SKM-1 (cell line): ENCODE results near the gene MED15.

Experiments
- DNase-seq: peaks from one replicate; lab custom pipeline; 2025; ENCODE audit not compliant: unreplicated experiment; lab: John Stamatoyannopoulos, UW

The MED15 gene

DNA sequence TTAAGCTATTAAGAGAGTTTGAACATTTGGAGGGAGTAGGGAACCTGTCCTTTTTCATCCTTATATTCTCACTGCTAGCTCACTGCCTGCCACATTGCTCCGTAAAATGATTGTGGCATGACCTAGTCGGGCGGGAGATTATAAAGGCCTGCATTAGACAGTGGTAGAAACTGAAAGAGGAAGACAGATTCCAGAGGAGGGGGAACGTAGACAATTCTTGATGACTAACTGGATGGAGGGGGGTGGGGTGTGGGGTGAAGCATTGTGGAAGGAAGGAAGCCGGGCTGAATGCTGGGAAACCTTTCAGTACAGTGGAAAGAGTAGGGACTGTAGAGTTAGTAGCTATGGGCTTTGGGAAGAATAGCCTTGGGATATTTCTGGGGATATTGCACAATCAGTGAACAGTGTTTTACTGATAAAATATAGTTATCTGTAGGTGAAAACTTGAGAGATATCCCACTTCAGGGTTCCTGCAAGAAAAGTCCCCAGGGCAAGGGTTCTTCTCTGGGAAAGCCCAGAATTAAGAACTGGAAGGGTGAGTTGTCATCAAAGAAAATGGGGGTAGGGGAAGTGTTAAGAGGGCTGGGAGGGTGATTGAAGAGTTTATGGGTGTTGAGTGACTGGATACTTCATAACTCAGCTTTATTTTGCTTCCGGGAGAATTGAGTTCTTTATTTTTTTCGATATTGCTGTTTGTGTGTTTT, 2.1 kb downstream of the MED15 start:
- peak; percentile 88 for DNase-seq

DNA sequence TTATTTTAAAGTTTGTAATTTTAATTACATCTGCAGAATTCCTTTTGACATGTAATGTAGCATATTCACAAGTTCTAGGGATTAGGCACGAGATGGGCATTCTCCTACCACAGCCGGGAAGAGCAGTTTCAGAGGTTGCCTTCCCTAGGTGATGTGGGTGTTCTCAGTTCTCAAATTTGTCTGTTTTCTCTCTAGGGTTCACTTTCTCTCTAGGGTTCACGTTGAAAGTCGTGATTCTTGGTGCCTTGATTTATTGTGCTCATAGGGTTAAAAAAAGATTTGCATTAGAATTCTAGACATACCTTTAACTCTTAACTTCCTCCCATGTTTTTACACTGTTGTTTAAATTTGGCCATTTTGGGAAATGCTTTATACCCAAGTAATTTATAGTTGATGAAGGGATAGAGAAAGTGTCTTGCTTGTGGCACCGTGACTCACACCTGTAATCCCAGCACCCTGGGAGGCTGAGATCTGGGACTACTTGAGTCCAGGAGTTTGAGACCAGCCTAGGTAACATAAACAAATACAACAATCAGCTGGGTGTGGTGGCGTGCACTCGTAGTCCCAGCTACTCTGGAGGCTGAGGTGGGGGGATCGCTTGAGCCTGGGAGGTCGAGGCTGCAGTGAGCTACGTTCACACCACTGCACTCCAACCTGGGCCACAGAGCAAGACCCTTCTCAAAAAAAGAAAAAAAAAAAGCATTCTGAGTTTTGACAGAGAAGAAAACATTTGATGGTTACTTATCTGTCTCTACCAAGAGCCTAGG, 3.6 kb downstream of the MED15 start:
- DNase-seq = no peak

DNA sequence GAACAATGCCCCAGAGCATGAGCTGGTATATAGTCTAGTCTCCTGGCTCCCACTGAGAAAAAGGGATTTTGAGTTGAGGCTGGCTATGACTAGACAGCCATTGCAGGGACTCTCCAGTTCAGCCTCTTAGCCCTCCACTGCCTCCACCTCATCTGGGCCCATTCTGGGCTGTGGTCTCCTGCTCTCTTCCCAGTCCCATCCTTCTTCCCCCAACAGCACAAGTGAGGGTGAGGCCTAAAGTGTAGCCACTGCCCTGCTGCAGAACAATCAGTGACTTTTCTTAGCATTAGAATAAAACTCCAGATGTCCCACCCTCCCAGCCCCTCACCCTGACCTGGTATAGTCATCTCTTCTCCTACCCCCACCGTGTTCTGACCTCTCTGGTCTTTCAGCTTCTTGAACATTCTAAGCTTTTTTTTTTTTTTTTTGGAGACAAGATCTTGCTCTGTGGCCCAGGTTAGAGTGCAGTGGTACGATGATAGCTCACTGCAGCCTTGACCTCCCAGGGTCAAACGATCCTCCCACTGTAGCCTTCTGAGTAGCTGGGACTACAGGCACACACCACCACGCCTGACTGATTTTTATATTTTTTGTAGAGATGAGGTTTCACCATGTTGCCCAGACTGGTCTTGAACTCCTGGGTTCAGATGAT, 4.3 kb downstream of the MED15 start:
- DNase-seq = no peak

DNA sequence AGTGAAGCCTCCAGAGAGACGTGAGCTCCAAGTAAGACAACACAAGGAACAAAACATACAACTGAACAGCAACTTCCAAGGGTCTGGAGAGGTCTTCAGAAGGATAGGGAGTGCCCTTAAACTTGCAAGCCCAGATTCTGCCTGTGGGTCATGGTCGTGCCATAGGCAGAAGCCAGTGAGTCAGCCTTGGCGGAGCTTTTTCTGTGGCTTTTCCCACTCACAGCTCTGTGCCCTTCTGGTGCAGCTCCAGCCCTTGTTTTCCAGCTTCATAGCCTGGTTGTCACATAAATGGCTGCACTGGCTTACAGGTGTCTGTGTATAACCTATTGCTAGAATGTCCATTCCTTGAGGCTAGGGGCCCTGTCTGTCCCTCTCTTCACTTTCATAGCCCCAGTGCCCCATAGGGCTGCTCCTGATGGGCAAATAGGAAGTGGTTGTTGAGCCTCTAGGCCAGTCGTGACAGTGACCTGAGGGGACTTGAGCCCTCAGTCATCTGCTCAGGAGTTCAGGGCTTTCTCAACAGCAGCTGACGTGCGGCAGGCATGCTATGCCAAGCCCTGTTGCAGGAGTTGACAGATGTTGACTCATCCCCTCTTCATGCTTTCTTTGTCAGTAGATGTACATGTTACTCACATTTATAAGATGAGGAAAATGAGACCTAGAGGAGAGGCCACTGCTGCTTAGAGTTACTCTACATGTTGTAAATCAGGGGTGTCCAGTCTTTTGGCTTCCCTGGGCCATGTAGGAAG, 7.4 kb downstream of the MED15 start:
- no peak for DNase-seq

DNA sequence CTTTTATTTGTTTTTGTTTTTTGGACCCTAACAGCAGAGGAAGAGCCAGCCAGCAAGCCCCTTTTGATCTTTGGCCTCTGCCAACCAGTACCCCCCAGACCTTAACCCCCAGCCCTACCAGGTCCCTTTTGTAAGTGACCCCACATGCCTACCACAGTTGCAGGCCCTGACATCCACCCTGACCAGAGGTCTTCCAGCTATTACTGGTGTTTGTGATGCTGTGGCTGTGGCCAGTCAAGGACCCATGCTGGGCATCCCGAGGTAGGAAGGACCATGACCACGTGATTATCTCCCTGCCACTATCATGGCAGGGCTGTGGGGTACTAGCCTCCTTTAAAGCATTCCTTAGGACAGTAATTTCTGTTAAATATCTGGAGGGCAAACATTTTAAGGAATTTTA, 9.0 kb downstream of the MED15 start:
- DNase-seq = no peak

DNA sequence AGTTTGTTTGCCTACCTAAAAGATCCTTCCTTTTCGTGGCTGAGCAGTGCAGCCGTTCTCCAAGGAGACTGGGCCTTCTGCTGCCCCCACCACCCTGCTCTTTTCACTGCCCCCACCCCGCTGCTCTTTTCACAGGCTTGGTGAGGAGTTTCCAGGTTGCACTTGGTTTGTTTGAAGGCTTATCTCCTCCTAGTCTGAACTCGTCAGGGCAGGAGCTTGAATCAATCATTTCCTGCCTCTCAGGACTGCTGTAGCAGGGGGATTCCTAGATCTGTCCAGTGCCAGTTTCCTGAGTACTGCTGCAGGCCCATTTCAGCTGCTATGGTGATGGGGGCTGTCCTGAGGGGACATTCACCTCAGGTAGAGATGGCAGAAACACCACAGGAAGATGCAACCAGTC, 10.0 kb downstream of the MED15 start:
- DNase-seq = no peak

DNA sequence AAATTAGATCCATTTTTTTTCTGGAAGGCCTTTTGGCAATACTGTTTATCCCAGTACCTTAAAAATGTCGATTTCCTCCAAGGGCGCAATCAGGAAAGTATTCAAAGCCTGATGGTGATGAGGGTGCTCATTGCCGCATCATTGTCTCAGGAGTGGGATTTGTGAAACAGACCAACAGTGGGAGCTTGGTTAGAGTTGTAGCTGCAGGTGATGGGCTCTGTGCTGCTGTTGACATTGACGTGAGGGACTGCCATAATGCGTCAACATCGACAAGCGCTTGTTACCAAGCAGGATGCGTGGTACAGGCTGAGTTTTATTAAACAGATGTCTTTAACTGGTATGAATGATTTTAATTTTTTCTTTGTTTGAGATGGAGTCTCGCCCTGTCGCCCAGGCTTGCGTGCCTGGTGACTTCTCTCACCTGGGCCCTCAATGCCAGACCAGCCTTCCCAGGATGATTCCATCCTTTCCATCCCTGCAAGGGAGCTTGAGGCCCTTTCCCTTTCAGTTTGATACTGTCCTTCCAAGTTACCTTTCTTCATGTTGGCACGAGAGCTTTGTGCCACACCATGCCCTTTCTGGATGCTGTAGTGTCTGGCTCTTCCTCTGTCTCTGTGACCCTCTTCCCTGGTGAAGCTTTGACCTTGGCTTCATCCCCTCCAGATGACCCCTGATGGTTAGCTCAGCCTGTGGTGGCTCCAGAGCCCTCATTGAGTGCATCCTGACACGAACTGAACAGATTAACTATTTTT, 10.6 kb downstream of the MED15 start:
- no peak for DNase-seq

DNA sequence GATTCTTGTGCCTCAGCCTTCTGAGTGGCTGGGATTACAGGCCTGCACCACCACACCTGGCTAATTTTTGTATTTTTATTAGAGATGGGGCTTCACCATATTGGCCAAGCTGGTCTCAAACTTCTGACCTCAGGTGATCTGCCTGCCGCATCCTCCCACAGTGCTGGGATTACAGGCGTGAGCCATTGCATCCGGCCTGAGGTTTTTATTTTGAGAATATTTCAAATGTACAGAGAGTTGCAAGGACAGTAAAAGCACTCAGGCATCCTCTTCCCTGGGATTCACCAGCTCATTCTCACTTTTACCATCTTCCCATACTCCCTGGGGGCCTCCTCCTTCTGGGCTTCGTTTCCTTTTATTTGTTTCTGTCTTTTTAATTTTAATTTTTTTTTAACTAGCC, 12.1 kb downstream of the MED15 start:
- no peak for DNase-seq

DNA sequence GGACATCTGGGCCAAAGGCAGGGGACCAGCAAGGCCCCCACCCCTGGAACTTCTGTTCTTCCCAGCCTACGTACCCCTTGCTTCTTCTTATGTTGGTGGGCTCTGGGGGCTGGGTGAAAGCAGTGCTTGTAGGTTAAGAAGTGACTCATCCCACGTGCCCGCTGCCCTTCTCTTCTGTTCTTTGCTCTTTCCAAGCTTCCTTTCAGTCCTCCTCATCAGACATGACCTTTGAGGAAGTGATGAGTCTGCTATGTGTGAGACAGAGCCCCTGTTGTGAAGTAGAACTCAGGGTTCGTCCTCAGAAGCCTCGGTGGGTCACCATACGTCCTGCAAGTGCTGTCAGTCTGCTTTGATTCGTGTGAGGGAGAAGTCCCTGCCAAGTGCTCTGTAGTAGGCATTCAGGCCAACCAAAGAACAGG, 12.7 kb downstream of the MED15 start:
- DNase-seq = no peak

DNA sequence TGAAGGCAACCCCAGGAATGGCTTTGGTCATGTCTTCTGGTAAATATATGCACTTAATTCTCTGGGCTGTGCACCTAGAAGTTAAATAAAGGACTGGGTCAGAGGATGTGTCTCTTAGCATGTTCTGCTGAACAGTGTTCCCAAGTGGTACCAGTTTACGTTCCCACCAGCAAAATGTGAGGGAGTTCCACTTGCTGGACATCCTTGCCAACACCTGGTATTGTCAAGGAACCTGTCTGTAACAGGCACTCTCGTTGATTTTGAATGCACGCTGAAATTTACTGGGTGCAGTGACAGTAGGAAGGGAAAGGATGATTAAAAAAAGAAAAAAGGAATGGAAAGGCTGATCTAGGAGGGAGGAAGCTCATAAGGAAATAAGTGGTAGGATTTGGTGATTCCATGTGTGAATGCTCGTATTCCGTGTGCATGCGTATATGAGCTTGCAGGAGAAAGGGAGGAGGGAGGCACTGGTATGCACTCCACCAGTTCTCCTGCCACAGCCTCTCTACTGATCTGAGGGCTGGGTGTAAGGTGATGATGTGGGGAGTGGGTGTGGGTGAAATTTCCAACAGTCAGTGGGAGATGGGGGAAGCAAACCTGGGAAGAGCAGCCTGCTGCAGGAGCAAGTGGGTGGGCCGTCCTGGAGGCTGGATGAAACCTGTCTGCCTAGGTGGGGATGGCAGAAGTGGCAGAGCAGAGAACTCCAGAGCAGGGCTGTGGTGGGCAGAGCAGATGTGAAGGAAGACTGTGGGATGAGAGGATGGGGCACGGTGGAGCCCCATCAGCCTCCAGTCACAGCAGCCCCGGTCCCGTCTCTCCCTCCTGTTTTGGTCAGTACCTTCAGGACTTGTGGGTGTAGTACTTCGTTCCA, 15.0 kb downstream of the MED15 start:
- DNase-seq = no peak

DNA sequence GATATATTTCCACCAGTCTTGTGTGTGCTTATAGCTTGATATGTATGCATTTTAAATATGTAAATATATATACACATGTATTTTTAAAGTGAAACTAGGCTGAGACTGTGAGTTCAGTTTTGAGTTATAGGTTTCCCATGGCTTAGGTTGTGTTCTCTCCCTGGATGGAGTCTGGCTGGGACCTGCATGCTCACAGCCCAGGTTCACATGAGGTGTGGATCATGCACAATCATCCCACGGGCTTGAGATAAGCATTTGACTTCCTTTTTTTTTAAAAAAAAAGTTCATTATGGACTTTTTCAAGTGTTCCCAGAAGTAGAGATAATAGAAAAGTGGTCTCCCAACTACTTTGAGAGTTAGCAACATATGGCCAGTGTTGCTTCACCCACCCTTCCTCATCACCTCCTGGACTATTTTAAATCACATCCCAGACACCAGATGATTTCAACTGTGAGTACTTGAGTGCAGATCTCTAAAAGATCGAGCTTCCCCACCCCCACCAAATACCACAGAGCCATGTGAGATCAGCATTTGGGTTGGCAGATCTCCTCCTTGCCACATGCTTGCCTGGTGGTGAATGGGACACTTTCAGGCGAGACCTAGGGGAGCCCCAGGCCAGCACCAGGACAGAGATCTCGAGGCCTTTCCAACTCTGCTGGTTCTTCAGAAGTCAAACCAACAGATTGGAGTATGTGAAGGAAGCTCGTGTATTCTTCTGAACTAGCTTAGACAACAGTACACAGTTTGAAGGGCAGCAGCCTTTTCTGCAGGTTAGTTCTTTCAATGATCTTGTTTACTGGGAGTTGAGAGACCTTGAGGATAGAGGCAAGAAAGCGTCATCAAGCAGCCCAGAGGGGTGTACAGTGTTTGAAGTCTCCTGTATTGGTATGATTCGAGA, 15.9 kb downstream of the MED15 start:
- no peak for DNase-seq

DNA sequence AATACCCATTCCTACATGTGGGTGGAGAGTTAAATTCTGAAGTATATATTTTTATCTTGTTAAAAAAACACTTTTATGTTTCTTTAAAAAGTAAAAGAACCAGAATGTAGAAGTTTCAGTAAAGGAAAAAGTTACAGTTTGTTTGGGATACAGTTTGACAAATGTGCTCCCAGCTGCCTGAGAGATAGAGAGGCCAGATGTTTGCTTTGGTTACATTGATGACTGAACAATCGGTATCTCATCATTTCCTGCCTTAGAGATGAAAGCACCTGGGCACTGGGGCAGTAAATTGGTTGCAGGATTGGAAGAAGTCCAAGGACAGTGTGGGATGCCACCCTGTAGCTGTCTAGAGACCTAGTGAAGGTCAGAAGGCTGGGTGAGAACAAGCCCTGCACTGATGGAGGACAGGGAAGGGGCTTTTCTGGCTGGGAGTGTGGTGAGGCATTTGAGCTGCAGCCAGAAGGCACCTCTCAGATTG, 16.6 kb downstream of the MED15 start:
- no peak for DNase-seq

DNA sequence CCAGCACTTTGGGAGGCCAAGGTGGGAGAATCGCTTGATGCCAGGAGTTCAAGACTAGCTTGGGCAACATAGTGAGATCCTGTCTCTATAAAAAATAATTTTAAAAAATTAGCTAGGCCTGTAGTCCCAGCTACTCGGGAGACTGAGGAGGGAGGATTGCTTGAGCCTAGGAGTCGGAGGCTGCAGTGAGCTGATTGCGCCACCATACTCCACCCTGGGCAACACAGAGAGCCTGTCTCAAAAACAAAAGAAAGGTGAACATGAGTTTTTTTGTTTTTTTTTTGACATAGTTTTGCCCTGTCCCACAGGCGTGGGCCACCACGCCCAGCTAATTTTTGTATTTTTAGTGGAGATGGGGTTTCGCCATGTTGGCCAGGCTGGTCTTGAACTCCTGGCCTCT, 17.6 kb downstream of the MED15 start:
- DNase-seq = no peak

DNA sequence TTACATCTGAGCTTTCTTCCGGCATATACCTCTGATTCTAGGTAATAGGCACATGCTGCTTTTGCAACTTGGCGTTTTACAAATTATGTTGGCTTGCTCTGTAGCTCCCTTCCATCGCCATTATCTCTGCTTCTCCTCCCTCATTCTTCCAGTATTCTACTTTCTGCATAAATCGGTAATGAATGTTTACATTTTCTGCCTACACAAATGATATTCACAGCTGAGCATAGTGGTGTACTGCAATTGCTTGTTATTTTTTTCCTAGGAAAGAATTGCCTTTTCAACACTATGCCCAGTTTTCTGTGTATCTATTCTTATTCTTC, 18.9 kb downstream of the MED15 start:
- no peak for DNase-seq

DNA sequence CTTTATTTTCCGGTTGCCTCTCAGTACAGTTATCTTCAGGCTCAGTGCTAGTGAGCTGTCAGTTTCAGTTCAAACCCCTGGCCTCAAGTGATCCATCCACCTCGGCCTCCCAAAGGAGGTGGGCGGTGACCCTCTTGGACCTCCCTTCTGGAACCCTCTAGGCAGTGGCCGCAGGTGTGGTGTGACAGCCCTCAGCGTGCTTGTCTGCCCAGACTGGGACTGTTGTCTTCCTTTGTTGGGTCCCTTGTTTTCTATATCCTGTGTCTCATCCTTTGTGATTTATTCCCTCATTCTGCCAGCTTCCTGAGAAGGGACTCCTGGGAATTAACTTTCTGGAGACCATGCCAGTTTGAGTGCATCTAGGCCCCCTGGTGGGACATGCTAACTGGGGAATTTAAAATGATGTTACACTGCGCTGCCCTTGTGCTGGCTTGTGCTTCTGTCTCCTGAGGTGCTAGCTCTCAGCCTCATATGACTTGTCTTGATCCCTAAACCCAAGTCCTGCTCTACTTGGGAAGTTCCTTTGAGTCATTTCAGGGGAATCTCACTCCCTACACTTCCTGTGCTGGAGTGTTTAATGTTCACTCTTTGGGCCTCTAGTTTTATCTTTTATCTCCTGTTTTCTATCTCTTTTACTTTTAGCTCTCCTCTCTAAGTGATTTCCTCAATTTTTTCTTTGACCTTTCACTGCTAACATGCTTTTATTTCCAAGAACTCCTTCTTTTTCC, 19.4 kb downstream of the MED15 start:
- DNase-seq = no peak

DNA sequence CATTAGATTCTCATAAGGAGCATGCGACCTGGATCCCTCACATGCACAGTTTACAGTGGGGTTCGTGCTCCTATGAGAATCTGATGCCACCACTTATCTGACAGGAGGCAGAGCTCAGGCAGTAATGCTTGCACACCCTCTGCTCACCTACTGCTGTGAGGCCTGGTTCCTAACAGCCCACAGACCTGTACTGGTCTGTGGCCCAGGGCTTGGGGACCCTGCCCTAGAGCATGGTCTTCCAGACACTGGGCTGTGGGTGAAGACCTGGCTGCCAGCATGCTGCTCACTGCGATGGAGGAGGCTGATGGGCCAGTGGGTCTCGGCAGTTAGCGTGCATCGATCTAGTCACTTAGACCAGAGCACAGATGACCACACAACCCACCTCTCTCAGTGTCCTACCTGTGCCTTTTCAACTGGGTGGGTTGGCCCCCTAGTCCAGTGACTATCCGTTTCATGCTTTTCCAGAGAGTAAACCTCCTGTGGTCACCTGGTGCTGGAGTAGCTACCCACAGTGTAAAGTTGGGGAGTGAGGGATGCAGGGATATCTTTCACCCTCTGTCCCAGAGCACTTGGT, 21.1 kb downstream of the MED15 start:
- no peak for DNase-seq

DNA sequence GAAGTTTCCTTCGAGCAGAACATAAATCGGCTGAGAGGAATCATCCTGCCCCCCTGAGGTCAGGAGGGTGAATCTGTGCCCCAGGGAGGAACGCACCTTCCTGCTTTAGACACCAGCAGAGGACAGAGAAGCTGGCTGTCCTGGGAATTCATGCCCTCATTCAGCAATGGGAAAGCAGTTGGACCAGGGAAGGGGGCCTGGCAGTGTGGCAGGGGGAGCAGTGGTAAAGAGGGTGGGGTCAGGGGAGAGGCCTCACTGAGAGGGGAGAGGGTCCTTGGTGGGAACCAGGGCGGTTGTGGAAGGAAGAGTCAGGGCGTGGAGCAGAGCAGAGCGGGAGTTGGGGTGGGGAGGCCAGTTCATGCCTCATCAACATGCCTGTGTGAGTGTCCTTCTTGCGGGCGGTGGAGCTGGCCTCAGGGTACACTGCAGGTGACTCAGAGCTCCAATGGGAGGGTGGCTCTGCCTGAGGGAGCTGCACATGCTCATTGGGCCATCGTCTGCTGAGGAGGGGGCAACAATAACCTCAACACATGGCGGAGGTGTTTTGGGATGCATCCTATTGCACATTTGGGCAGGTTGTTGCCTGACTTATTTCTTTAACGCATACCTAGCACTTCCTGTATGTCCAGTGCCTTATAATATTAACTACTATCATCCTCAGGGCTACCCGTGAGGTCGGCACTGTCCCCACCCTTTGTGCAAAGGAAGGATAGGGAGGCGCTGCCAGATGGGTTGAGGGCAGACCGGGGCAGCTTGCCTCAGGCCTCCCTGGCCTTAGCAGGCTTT, 23.2 kb downstream of the MED15 start:
- DNase-seq = no peak
